Eye (tissue), 1 donor: ENCODE data around the gene CSNK1G3.
"Not testable (repeated sequence)": the region's sequence is repeated elsewhere in the genome, so short reads cannot be mapped to it uniquely, and the experiment has no call there.

ENCODE experiments used
- DNase-seq: peaks from one replicate; pipeline ENCODE4 v3.0.0-alpha.2; 2015

CSNK1G3 gene

GRCh38 chr5:123511648-123512605, at the start of gene CSNK1G3:
TSS of gene CSNK1G3 (plus strand) at chr5:123512177. CDS start at chr5:123545664, 33,487 bp downstream.
- peak; percentile 98 for DNase-seq

GRCh38 chr5:123466839-123467238, 45.1 kb upstream of the CSNK1G3 start:
- not testable (repeated sequence) for DNase-seq

- DNase-seq = no peak
Measured at GRCh38 chr5:123471385-123471784, 40.6 kb upstream of the CSNK1G3 start.

GRCh38 chr5:123472150-123472924, 39.6 kb upstream of the CSNK1G3 start:
- DNase-seq = peak; percentile 75

- DNase-seq = no peak
Measured at GRCh38 chr5:123474228-123474627, 37.7 kb upstream of the CSNK1G3 start.

- DNase-seq = no peak
Measured at GRCh38 chr5:123476731-123477130, 35.2 kb upstream of the CSNK1G3 start.

GRCh38 chr5:123478546-123478945, 33.4 kb upstream of the CSNK1G3 start:
- no peak for DNase-seq

GRCh38 chr5:123482258-123482657, 29.7 kb upstream of the CSNK1G3 start:
- DNase-seq = no peak

GRCh38 chr5:123483446-123484077, 28.4 kb upstream of the CSNK1G3 start:
- DNase-seq = peak; percentile 36

GRCh38 chr5:123485275-123485674, 26.7 kb upstream of the CSNK1G3 start:
- no peak for DNase-seq

- peak; percentile 12 for DNase-seq
Measured at GRCh38 chr5:123486951-123487655, 24.9 kb upstream of the CSNK1G3 start.

GRCh38 chr5:123490974-123491373, 21.0 kb upstream of the CSNK1G3 start:
- no peak for DNase-seq

GRCh38 chr5:123495211-123495610, 16.8 kb upstream of the CSNK1G3 start:
- not testable (repeated sequence) for DNase-seq

- DNase-seq = peak; percentile 39
Measured at GRCh38 chr5:123496892-123497291, 15.1 kb upstream of the CSNK1G3 start.

GRCh38 chr5:123500471-123500870, 11.5 kb upstream of the CSNK1G3 start:
- DNase-seq = no peak

- DNase-seq = no peak
Measured at GRCh38 chr5:123502120-123502519, 9.9 kb upstream of the CSNK1G3 start.

- no peak for DNase-seq
Measured at GRCh38 chr5:123503299-123503698, 8.7 kb upstream of the CSNK1G3 start.

GRCh38 chr5:123505633-123506032, 6.3 kb upstream of the CSNK1G3 start:
- no peak for DNase-seq

- no peak for DNase-seq
Measured at GRCh38 chr5:123508441-123508840, 3.5 kb upstream of the CSNK1G3 start.

GRCh38 chr5:123511290-123511647, 708 bp upstream of the CSNK1G3 start:
- no peak for DNase-seq

- peak; percentile 76 for DNase-seq
Measured at GRCh38 chr5:123512611-123513461, 859 bp downstream of the CSNK1G3 start.
